ENCODE measurements around the gene LSAMP. TPM values are rescaled to one million over a fixed set of nuclear protein-coding genes. Genes with fewer than 3 reads are reported as not detected.
"Not testable (repeated sequence)": the region's sequence is repeated elsewhere in the genome, so short reads cannot be mapped to it uniquely, and the experiment has no call there.

Gene LSAMP
- total RNA-seq, 1 experiment from 2014 or later, result 0.90 TPM

DNA sequence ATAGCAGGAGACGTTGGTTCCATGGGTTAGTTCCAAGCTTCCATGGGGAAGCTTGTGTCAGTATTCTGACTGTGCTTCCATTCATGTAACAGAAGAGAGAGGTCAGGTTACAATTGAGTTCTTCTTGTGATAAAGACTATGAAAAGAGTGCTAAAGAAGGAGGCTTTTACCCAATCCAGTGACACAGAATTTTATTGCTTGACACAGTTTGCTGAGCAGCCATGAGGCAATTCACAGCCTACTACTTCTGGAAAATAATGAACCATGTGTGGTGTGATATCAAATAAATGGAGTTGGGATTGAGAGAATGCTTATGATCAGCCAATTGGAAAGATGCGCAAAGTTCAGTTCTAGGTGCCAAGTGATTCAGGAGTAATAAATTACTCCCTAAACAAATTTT is 233.4 kb downstream of the LSAMP start:
- no peak overlapping the region for H3K4me2 ChIP-seq (ENCODE audit: insufficient read depth, insufficient read length, low read length)
- no peak overlapping the region for H2AFZ ChIP-seq (ENCODE audit: low read length)
- H4K91ac ChIP-seq (ENCODE audit: insufficient read length, low read depth, low read length), result no peak overlapping the region
- H3K23ac ChIP-seq (ENCODE audit: insufficient read length, low read depth, low read length), result no peak overlapping the region
- H2BK20ac ChIP-seq (ENCODE audit: low read depth, low read length, poor library complexity, severe bottlenecking), result no peak overlapping the region
- no peak overlapping the region for H3K14ac ChIP-seq (ENCODE audit: insufficient read depth, low read length)
- H3K27ac ChIP-seq (ENCODE audit: insufficient read length, low read depth, low read length), result no peak overlapping the region
- H3K56ac ChIP-seq (ENCODE audit: insufficient read length, low read depth, low read length), result no peak overlapping the region
- peaks cover 5 to 6% of the 10 kb centered on the region in 2 experiments; a peak in 3 of 4 replicates for H3K4me1 Mint-ChIP-seq
- no CpG with 5 or more reads among the region's 2 CpGs for whole genome bisulfite sequencing (ENCODE audit: extremely low coverage, insufficient read length, low lambda C conversion rate)
- H3K27me3 Mint-ChIP-seq (ENCODE audit: low read depth), result no peaks in the 10 kb centered on the region
- no peak overlapping the region for H3K9ac ChIP-seq (ENCODE audit: extremely low read depth, insufficient read length, low read length)
- H3K4me3 Mint-ChIP-seq, result no peak overlapping the region
- no peaks in the 10 kb centered on the region for H3K79me2 ChIP-seq (ENCODE audit: insufficient read depth, low read length)
- DNase-seq, result no peak
- H3K9me3 Mint-ChIP-seq, result peaks cover 10 to 11% of the 10 kb centered on the region in 2 experiments
- no peak overlapping the region for H3T11ph ChIP-seq (ENCODE audit: low read length)
- H2BK5ac ChIP-seq (ENCODE audit: insufficient read length, low read length), result no peak overlapping the region
- H2BK120ac ChIP-seq (ENCODE audit: low read depth, low read length, poor library complexity, severe bottlenecking), result no peak overlapping the region
- H3K9me3 ChIP-seq (ENCODE audit: control insufficient read depth, low read depth, low read length), result no peaks in the 10 kb centered on the region
- no peaks in the 10 kb centered on the region for H3K23me2 ChIP-seq (ENCODE audit: insufficient read length, low read depth, low read length, poor library complexity, severe bottlenecking)
- H2AK5ac ChIP-seq (ENCODE audit: insufficient read length, low read length), result no peak overlapping the region
- no peak overlapping the region for H2BK15ac ChIP-seq (ENCODE audit: low read depth, low read length)
- no peaks in the 10 kb centered on the region for H3K27me3 ChIP-seq (ENCODE audit: insufficient read depth, low read length)
- H2BK12ac ChIP-seq (ENCODE audit: insufficient read length, low read depth, low read length), result no peak overlapping the region
- H4K8ac ChIP-seq (replicated peaks; ENCODE audit: insufficient read length, low read depth, low read length), result no peak overlapping the region
- no peak overlapping the region for H3K27ac Mint-ChIP-seq
- no peaks in the 10 kb centered on the region; the same call in 1 of the 2 replicates for H3K4me1 ChIP-seq (ENCODE audit: insufficient read depth, low read length)
- H4K20me1 ChIP-seq (ENCODE audit: control insufficient read depth, insufficient read depth, insufficient read length), result no peaks in the 10 kb centered on the region
- H3K4ac ChIP-seq (ENCODE audit: low read depth, low read length), result no peak overlapping the region
- H3K79me1 ChIP-seq (ENCODE audit: insufficient read depth, low read depth, low read length, poor library complexity, severe bottlenecking), result no peaks in the 10 kb centered on the region
- peaks cover 0 to 17% (median 5%) of the 10 kb centered on the region in 3 experiments; a peak in 5 of 7 replicates for H3K36me3 Mint-ChIP-seq (ENCODE audit: insufficient read depth in 1 of 3, low read depth in 3 of 3)
- TF ChIP-seq, protein P1, sequence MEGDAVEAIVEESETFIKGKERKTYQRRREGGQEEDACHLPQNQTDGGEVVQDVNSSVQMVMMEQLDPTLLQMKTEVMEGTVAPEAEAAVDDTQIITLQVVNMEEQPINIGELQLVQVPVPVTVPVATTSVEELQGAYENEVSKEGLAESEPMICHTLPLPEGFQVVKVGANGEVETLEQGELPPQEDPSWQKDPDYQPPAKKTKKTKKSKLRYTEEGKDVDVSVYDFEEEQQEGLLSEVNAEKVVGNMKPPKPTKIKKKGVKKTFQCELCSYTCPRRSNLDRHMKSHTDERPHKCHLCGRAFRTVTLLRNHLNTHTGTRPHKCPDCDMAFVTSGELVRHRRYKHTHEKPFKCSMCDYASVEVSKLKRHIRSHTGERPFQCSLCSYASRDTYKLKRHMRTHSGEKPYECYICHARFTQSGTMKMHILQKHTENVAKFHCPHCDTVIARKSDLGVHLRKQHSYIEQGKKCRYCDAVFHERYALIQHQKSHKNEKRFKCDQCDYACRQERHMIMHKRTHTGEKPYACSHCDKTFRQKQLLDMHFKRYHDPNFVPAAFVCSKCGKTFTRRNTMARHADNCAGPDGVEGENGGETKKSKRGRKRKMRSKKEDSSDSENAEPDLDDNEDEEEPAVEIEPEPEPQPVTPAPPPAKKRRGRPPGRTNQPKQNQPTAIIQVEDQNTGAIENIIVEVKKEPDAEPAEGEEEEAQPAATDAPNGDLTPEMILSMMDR (conservative IDR thresholded peaks at IDR 0.05), result no peak
- no peak overlapping the region for H3K18ac ChIP-seq (ENCODE audit: insufficient read length, low read depth, low read length)
- H4K5ac ChIP-seq (ENCODE audit: insufficient read length, low read depth, low read length), result no peak overlapping the region

DNA sequence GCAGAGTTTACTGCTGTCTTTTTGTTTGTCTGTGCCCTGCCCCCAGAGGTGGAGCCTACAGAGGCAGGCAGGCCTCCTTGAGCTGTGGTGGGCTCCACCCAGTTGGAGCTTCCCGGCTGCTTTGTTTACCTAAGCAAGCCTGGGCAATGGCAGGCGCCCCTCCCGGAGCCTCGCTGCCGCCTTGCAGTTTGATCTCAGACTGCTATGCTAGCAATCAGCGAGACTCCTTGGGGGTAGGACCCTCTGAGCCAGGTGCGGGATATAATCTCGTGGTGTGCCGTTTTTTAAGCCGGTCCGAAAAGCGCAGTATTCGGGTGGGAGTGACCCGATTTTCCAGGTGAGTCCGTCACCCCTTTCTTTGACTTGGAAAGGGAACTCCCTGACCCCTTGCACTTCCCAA is 236.5 kb downstream of the LSAMP start:
- no CpG with 5 or more reads among the region's 15 CpGs for WGBS (ENCODE audit: extremely low coverage, insufficient read length, low lambda C conversion rate)
- not testable (repeated sequence) for H3K4ac ChIP-seq (ENCODE audit: low read depth, low read length); H3K27me3 ChIP-seq (ENCODE audit: insufficient read depth, low read length); H3K4me2 ChIP-seq (ENCODE audit: insufficient read depth, insufficient read length, low read length); H2BK5ac ChIP-seq (ENCODE audit: insufficient read length, low read length); H3K79me2 ChIP-seq (ENCODE audit: insufficient read depth, low read length); H3K27me3 Mint-ChIP-seq (ENCODE audit: low read depth); H2BK12ac ChIP-seq (ENCODE audit: insufficient read length, low read depth, low read length); DNase-seq; H2AFZ ChIP-seq (ENCODE audit: low read length); H3K4me1 ChIP-seq (ENCODE audit: insufficient read depth, low read length); H3K4me3 Mint-ChIP-seq; H3K4me1 Mint-ChIP-seq; H3K27ac Mint-ChIP-seq; H3T11ph ChIP-seq (ENCODE audit: low read length); H3K14ac ChIP-seq (ENCODE audit: insufficient read depth, low read length); H3K56ac ChIP-seq (ENCODE audit: insufficient read length, low read depth, low read length); H2BK20ac ChIP-seq (ENCODE audit: low read depth, low read length, poor library complexity, severe bottlenecking); H3K18ac ChIP-seq (ENCODE audit: insufficient read length, low read depth, low read length); H4K5ac ChIP-seq (ENCODE audit: insufficient read length, low read depth, low read length); H4K91ac ChIP-seq (ENCODE audit: insufficient read length, low read depth, low read length); H3K9me3 ChIP-seq (ENCODE audit: control insufficient read depth, low read depth, low read length); H3K23me2 ChIP-seq (ENCODE audit: insufficient read length, low read depth, low read length, poor library complexity, severe bottlenecking); H3K79me1 ChIP-seq (ENCODE audit: insufficient read depth, low read depth, low read length, poor library complexity, severe bottlenecking); H4K20me1 ChIP-seq (ENCODE audit: control insufficient read depth, insufficient read depth, insufficient read length); H3K23ac ChIP-seq (ENCODE audit: insufficient read length, low read depth, low read length); H3K27ac ChIP-seq (ENCODE audit: insufficient read length, low read depth, low read length); H3K9ac ChIP-seq (ENCODE audit: extremely low read depth, insufficient read length, low read length); H2BK15ac ChIP-seq (ENCODE audit: low read depth, low read length); H2AK5ac ChIP-seq (ENCODE audit: insufficient read length, low read length); H2BK120ac ChIP-seq (ENCODE audit: low read depth, low read length, poor library complexity, severe bottlenecking); H4K8ac ChIP-seq (replicated peaks; ENCODE audit: insufficient read length, low read depth, low read length)
- H3K36me3 Mint-ChIP-seq (ENCODE audit: insufficient read depth in 1 of 3, low read depth in 3 of 3), result peaks cover 0 to 17% (median 5%) of the 10 kb centered on the region in 3 experiments; a peak in 5 of 7 replicates
- H3K9me3 Mint-ChIP-seq, result peaks cover 10 to 11% of the 10 kb centered on the region in 2 experiments
